Measurements from ENCODE around the gene JAG2.
"Not testable (repeated sequence)": the region's sequence is repeated elsewhere in the genome, so short reads cannot be mapped to it uniquely, and the experiment has no call there.

The JAG2 gene

DNA sequence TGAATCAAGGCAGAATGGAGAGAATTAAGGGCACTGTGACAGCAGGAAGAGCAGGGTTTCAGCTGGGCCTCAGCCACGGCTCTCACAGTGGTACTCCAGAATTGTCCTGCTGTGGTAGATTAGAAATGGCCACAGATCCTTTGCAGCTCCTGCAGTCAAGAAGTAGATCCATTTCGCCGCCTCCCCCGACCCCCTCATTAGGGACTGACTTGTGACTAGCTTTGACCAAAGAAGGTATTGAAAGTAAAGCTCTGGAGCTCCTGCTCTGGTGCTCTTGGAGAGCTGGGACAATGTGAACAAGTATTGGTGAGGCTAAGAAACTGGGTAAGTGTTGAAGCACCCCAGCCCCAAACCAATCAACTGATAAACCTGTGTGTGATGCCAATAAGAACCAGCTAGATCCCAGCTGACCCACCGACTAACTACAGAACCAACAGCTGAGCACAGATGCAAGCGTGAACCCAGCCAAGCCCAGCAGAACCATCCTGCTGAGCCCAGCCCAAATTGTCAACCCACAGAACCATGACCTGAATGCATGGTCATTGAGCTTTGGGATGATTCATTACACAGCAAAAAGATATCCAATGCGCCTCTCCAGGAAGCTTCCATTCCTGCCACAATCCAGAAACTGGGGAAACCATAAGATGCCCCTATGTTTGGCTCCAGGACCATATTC lies 50.7 kb downstream of the JAG2 start:
- no peak for DNase-seq (ENCODE audit: low read depth in 2 of 2)

DNA sequence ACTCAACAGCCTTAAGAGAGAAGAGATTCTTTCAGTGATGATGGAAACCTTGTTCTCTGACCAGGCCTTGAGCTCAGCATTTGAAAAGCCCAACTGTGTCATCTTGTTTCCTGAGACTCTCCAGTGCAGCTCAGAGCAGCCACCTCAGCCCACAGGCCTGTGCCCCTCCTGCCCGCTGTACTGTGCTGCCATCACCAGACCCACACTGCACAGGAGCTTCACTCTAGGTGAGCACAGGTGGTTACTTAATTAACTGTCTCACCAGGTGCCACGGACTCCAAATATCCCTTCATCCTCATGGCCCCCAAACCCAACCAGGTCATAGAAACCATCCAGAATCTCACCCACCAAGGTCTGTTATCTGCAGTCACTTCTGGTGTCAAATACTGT lies 51.3 kb downstream of the JAG2 start:
- no peak for DNase-seq (ENCODE audit: low read depth in 2 of 2)

DNA sequence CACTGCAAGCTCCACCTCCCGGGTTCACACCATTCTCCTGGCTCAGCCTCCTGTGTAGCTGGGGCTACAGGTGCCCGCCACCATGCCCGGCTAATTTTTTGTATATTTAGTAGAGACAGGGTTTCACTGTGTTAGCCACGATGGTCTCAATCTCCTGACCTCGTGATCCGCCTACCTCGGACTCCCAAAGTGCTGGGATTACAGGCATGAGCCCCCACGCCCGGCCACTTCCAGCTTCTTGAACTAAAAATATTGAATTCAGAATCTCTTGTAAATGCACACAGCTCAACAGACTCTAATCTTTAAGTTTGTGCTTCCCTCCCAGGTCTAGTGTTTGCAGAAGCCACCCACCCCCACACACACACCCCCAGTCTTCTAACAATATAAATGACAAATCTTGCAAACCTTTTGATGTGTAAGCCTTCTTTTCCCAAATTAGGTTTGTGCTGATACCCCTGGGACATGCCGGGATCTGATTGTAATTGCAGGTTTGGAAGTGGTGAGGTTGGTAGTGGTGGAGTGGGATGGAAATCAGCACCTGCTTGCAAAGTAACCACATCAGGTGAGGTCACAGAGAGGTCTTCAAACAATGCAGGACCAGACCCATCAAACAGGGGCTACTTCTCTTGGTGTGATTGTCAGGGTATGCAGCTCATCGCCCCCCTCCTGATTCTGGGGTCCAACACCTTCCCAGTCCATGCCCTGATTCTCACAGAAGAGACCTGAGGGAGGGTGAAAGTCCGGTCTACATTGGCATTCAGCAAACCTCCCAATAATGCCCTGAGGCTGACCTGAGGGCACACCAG lies 51.9 kb downstream of the JAG2 start:
- DNase-seq (ENCODE audit: low read depth in 2 of 2), result no peak

DNA sequence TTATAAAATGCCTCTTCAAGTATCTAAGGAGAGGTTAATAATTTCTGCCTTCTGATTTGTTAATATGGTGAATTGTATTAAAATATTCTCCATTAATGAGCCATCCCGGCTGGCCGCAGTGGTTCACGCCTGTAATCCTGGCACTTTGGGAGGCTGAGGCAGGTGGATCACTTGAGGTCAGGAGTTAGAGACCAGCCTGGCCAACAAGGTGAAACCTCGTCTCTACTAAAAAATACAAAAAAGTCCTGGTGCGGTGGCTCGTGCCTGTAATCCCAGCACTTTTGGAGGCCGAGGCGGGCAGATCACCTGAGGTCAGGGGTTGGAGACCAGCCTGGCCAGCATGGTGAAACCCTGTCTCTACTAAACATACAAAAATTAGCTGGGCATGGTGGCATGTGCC lies 59.3 kb downstream of the JAG2 start:
- DNase-seq (ENCODE audit: low read depth in 2 of 2), result not testable (repeated sequence)

DNA sequence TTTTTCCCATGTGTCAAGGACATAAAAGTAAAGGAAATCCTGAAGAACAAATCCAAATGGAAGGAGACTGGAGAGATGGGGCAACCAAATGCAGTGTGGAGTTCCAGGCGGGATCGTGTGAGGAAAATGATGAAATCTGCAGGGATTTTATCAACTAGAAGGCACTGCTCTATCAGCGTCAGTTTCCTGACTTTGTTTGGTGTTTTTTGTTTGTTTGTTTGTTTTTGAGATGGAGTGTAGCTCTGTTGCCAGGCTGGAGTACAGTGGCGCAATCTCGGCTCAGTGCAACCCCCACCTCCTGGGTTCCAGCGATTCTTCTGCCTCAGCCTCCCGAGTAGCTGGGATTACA lies 60.1 kb downstream of the JAG2 start:
- DNase-seq (ENCODE audit: low read depth in 2 of 2), result no peak

DNA sequence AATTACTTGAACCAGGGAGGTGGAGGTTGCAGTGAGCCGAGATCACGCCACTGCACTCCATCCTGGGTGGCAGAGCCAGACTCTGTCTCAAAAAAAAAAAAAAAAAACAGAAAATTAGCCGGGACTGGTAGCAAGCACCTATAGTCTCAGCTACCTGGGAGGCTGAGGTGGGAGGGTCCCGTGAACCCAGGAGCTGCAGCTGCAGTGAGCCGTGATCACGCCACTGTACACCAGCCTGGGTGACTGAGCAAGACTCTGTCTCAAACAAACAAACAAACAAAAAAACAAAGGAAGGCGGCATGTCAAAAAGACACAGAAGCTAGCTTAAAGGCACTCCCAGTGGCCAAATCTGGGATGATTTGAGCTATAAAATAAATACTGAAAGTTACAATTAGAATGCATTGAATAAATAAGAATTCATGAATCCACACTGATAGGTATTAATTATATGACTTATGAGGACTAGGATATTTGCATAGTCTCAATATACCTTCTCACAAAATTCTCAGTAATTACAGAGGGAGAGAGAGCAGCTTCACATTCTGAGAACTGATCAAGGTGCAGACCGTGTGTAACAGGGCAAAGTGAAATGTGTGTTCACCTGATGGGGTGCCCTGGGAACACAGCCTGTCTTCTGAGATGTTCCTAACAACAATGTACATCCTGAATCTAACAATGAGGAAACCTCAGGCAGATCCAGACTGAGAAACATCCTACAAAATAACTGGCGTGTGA lies 60.6 kb downstream of the JAG2 start:
- DNase-seq (ENCODE audit: low read depth in 2 of 2), result no peak

DNA sequence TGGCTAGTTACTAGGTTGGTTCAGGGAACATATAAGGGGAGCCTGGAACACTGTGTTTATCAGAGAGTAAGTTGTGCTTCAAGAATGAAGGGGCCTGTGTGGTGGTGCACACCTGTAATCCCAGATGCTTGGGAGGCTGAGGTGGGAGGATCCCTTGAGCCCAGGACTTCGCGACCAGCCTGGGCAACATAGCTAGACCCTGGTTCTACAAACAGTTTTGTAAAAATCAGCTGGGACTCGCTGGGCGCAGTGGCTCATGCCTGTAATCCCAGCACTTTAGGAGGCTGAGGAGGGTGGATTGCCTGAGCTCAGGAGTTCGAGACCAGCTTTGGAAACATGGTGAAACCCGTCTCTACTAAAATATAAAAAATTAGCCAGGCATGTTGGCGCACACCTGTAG lies 61.2 kb downstream of the JAG2 start:
- DNase-seq (ENCODE audit: low read depth in 2 of 2), result no peak

DNA sequence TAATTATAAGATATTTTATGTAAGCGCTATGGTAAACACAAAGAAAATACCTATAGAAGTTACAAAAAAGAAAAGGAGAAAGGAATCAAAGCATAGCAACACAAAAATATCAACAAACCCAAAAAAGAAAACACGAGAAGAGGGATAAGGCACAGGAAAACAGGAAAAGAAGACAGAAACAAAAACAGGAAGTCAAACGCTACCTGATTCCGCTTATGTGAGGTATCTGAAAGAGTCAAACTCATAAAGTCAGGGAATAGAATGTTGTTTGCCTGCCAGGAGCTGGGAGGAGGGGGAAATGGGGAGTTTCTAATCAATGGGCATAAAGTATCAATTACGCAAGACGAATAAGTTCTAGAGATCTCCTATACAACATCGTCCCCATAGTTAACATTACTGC lies 63.4 kb downstream of the JAG2 start:
- no peak for DNase-seq (ENCODE audit: low read depth in 2 of 2)

DNA sequence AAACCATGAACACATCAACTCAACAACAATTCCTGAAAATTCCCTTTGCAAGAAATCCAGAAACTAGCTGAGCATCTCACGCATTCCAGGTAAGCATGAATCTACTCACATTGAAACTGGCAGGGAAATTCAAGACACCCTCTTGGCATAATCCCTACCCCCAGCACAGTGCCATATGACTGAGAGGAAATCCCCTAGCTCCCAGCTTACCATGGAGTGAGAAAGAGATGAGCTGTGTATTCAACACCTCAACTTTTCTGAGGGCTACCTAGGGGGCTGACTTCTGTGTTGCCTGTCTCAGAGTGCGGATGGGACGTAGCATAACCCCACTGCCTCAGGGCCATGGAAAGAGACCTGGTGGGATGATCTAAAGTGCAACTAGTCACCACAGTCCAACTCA lies 65.7 kb downstream of the JAG2 start:
- no peak for DNase-seq (ENCODE audit: low read depth in 2 of 2)

DNA sequence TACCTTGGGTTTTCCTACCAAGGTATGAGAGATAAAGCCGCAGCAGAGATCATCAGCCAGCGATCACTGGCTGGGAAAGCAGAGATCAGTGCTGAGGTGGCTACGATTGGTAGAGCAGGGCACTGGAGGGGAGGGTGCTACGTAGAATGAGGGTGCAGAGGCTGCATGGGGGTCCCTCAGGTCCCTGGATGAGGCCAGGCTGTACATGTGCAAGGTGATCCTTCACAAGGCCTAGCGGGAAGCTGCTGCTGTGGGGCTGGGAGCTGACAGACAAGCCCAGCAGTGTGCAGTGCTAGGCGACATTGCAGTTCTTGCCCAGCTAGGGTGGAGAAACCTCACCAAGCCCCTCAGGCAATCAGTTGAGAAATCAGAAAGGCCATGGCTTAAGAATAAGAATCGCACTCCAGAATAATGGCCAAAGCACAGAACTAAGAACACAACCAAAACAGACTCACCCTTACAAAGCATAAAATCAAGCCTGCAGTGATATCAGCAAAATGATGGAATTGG lies 66.2 kb downstream of the JAG2 start:
- DNase-seq (ENCODE audit: low read depth in 2 of 2), result no peak

DNA sequence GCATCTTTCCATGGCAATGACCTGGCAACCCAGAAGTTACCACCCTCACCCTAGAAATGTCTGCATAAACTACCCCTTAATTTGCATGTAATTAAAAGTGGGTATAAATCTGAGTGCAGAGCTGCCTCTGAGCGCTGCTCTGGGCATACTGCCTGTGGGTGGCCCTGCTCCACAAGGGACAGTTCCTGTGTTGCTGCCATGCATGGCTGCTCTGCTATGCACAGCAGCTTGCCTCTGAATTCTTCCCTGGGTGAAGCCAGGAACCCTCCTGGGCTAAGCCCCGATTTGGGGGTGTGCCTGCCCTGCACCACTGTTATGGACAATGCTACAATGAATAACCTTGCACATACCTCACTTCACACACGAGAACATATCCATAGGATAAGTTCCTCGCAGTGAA lies 67.7 kb downstream of the JAG2 start:
- no peak for DNase-seq (ENCODE audit: low read depth in 2 of 2)

DNA sequence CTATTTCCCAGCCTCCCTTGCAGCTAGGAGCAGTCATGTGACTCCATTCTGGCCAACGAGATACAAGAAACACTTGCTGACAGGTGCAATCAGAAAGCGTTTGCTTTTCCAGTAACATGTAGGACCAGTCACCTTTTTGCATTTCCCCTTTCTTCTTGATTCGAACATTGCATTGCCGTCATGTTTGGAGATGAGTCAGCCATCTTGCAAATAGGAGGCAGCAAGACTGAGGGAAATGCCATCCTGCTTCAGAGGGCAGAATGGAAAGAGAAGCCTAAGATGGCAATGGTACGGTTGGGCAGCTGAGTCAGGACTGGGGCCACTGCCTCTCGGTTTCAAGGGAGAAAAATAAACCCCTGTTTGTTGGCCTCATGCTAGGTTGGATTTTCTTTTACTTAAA lies 68.8 kb downstream of the JAG2 start:
- DNase-seq (ENCODE audit: low read depth in 2 of 2), result no peak

DNA sequence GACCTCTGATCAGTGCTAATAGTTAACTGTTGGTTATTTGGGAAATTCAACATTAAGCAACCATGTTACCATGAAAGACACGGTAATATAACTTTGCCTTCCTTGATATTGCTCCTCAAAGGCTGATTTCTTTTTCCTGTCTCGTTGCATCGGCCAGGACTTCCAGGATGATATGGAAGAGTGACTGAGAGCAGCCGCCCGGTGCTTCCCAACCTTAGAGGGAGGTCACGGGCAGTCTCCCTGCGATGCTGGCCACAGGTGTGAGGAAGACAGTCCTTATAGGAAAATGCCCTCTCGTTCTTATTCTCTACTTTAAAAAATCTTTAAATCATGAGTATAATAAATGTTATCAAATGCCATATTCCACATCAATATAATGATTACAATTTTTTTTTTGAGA lies 70.3 kb downstream of the JAG2 start:
- no peak for DNase-seq (ENCODE audit: low read depth in 2 of 2)

DNA sequence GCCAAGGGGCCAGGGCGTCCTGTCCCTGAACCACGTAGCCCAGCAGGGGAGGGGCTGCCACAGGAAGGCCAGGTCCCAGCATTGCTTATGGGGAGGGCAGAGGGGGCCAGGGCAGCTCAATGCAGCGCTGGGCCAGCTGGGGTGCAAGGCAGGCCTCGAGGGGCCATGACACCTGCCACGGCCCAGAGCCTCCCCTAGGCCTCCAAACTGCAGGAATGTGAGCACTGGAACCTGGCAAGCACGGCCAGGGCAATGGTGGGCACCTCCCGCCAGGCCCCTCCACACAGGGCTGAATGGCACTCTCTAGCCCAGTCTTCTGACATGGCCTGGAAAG lies 70.8 kb downstream of the JAG2 start:
- no peak for DNase-seq (ENCODE audit: low read depth in 2 of 2)

DNA sequence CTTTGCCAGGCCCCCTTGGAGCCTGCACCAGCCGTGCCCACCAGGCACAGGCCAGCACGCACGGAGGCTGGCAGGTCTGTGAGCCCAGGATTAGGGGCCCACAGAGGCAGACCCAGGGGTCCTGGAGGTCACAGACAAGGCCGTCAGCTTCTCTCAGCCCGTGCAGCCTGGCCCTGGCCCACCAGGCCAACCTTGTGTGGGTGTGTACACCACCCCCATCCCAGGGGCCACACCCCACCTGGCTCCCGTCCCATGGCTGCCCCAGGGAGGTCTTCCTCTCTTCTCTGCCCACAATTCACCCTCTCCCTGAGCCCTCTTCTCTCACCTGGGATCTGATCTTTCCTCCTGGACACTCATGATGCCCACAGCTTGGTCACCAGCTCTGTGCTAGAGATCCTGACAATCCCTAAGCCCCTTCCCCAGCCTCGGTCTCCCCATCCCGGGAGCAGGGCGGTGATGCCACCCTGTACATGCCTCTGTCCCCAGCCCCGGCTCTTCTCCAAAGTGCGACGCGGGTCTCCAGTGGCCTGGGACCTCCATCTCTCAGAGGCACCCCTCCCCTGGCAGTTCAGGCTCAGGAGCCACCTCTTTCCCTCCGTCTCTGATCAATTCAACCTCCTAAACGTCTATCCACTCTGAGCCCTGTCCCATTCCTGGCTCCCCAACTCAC lies 72.2 kb downstream of the JAG2 start:
- DNase-seq (ENCODE audit: low read depth in 2 of 2), result no peak

DNA sequence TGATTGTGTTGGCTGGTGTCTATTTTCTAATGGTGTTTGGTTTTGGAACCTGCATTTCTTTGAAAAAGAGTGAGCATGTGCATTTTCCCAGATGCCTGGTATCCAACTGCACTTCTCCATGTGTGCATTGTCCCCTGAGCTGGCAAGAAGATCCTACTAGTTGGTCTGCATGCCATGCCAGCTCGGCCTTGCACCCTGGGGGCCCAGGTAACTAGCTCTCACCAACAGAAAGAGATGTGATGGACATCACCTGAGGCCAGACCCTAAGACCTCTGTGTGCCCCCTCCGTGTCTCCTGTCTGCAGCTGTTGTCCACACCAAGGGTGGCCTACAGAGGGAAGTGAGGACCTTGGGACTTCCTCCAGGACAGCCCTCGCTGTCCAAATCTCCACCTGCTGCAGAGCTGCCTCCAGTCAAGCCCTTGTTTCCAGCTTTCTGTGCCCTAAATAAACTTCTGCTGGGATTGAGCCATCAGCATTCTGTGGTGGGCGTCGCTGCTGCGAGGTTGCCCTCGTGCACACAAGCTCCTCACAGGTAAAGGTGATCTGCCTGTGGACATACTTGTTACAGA lies 73.3 kb downstream of the JAG2 start:
- DNase-seq (ENCODE audit: low read depth in 2 of 2), result no peak

DNA sequence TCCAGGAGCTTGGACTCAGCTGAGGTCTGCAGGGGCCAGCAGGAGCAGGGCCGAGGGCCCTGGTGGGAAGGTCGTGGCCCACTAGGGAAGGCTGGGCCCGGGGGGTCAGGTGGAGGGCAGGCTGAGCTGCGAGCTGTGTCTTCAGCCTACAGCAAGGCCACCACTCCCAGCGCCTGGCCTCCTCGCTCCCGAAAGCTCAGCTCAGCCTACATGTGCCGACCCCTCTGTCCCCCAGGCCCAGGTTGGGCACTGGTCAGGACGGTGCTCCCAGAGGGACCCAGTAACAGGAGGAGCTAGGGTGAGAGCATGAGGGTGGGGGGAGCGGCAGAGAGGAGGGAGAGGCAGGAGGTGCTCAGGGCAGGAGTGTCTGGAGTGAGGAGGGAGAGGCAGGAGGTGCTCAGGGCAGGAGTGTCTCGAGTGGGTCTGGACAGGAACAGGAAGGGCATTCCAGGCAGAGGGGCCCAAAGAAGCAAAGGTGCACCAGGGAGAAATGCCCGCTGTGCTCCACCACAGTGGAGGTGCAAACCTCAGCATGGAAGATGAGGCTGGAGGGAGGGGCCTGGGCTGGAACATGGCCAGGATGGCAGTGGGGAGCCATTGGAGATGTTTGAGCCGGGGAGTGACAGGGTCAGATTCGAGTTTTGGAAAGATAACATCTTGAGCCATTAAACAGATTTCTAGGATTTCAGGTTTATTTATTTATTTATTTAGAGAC lies 74.2 kb downstream of the JAG2 start:
- DNase-seq (ENCODE audit: low read depth in 2 of 2), result no peak

DNA sequence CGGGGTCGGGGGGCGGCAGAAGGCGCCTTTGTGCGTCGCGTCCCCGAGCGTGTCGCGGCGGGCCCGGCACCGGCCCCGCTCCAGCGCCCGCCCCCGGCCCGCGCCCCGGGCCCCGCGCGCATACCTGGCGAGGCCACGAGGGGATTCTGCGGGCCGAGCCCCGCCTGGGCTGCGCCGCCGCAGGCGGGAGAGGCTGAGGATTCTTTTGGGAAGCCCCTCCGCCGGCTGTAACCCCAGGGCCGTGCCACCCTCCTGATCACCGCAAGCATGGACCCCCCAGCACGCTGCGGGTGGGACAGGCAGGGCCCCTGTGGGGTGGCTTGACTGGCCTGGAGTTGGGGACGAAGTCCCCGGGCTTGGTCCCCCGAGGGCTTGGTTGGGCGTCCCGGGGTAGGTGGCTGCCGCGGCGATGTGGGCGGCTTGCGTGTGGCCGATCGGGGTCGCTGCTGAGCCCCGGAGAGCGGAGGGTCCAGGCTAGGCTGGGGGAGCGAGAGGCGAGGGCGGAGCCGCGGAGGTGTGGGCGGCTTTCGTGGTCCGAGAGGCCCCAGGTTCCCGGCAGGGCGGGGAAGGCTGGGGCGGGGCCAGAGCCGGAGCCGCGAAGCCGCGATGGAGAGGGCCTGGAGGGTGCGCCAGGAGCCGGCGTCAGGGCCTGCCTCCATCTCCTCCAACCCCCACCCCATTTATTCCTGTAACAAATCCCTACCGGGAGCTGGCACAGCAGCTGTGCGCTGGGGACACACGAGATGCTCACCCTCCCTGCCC lies 75.0 kb downstream of the JAG2 start:
- peak; percentile 84 to 85 for DNase-seq (ENCODE audit: low read depth in 2 of 2)

DNA sequence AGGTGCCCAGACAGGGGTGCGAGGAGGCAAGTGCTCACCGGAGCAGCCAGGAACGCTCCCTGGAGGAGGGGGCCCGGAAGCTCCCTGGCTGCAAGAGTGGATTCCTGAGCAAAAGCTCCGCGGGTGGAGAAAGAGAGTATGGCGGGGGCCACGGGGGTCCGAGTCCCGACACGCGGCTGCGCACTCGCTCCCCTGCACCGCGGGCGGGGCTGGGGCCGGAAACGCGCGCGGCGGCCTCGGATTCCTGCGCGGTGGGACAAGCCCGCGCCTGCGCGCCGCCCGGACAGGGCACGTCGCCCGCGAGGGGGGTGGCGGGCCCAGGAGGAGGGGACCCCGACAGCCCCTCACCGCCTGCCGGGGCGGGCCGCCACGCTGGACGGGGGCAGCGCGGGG lies 75.5 kb downstream of the JAG2 start:
- DNase-seq (ENCODE audit: low read depth in 2 of 2), result peak; percentile 48 to 58

DNA sequence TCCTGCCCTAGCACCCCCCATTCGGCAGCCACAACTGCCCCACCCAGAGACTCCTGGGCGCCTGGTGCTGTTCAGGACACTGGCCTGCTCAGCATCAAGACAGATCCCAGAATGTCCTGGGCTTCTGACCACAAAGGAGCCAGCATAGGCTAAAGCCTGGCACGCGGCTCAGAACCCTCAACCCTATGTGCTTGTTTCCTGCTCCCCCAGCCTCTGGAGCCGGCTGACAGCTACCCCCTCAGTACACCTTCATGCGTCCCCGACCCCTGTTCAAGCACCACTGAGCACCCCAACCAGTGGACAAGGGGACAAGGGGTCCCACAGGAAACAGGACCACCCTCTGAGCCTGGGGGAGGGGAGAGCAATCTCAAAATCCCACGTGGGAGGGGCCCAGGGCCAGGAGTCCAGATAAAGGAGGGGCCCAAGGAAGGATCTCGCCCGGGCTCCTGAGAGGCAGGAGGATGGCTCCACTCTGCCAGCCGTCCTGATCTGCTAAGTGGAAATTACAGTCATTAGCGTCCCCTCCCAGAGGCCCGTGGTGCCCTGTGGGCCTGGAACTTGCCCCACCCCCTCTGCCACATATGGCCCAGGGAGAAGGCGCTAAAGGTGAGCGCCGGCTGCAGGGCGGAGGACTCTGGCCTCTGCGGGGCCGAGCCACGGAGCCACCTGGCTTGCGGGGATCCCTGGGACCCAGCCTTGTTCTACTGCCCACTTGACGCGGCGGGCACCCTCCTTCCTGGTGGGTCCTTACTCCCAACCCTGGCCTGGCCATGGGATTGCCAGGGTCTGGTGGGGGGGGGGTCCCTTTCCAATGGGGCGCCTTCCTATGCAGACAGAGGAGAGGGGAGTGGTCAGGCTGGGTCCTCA lies 76.2 kb downstream of the JAG2 start:
- no peak for DNase-seq (ENCODE audit: low read depth in 2 of 2)
